Spleen (tissue), 13 donors: ENCODE measurements around the gene RBM3. TPM values are rescaled to one million over a fixed set of nuclear protein-coding genes. Genes with fewer than 3 reads are reported as not detected.
"Not testable (repeated sequence)": the region's sequence is repeated elsewhere in the genome, so short reads cannot be mapped to it uniquely, and the experiment has no call there.

Source experiments
- DNase-seq: peaks from one replicate; pipeline ENCODE4 v3.0.0-alpha.2; 2020
- H3K27ac ChIP-seq, 8 donors: fragments of 200-600 bp; sonication (generic) in 7 of 8; 1 replicate in 4 of 8; 2 replicates in 4 of 8; pipeline versions ENCODE4 v1.5.0 to v1.8.0; 2016 to 2021; ENCODE audit warnings: inconsistent platforms in 4 of 8, mild to moderate bottlenecking in 4 of 8, moderate library complexity in 1 of 8
- H3K27me3 ChIP-seq, 7 donors: fragments of 200-600 bp; sonication (generic) in 6 of 7; replicated peaks in 1 of 7; 1 replicate in 4 of 7; 2 replicates in 3 of 7; pipeline versions ENCODE4 v1.5.0 to v1.8.0; 2016 to 2021; ENCODE audit warnings: inconsistent platforms in 3 of 7, mild to moderate bottlenecking in 1 of 7
- H3K36me3 ChIP-seq, 6 donors: fragments of 200-600 bp; sonication (generic) in 5 of 6; 1 replicate in 4 of 6; 2 replicates in 2 of 6; pipeline versions ENCODE4 v1.5.0 to v1.8.0; 2016 to 2021; ENCODE audit warnings: inconsistent platforms in 2 of 6
- H3K4me1 ChIP-seq, 6 donors: fragments of 200-600 bp; sonication (generic) in 5 of 6; 1 replicate in 3 of 6; 2 replicates in 3 of 6; pipeline versions ENCODE4 v1.5.0 to v1.8.0; 2016 to 2021; ENCODE audit warnings: inconsistent platforms in 3 of 6
- H3K4me3 ChIP-seq, 8 donors: fragments of 200-600 bp; sonication (generic) in 7 of 8; 1 replicate in 4 of 8; 2 replicates in 4 of 8; pipeline versions ENCODE4 v1.5.0 to v1.8.0; 2016 to 2021; ENCODE audit warnings: inconsistent platforms in 4 of 8, mild to moderate bottlenecking in 4 of 8, moderate library complexity in 2 of 8
- H3K9me3 ChIP-seq, 8 donors: fragments of 200-600 bp; sonication (generic) in 7 of 8; 1 replicate in 4 of 8; 2 replicates in 4 of 8; pipeline versions ENCODE4 v1.5.0 to v1.8.0; 2016 to 2021; ENCODE audit warnings: inconsistent platforms in 4 of 8
- CTCF ChIP-seq, 11 experiments: fragments of 200-600 bp in 7 of 11; fragments of 450-650 bp in 4 of 11; sonication (generic) in 4 of 11; IDR thresholded peaks in 8 of 11; conservative IDR thresholded peaks in 3 of 11; 1 replicate in 7 of 11; 2 replicates in 4 of 11; pipeline versions ENCODE4 v1.4.0 to v1.8.0; 2016 to 2021; ENCODE audit warnings: antibody characterized with exemption in 11 of 11, inconsistent platforms in 4 of 11, mild to moderate bottlenecking in 1 of 11
- POLR2A ChIP-seq, 3 donors: fragments of 450-650 bp; IDR thresholded peaks; one replicate each; pipeline ENCODE4 v1.5.1; 2017; ENCODE audit warnings: antibody characterized with exemption in 3 of 3, mild to moderate bottlenecking in 1 of 3
- POLR2AphosphoS5 ChIP-seq, 3 donors: sonication (generic); formaldehyde crosslinking; IDR thresholded peaks; one replicate each; pipeline ENCODE4 v1.5.1; 2017; ENCODE audit warnings: antibody characterized with exemption in 3 of 3
- WGBS, 5 donors: extraction: QIAGEN DNeasy Blood & Tissue Kit in 3 of 5; methylation state at CpG; one replicate each; pipeline versions ENCODE4 v1.1.5 to v1.1.7; 2013 to 2018; 5-methylcytosine and 5-hydroxymethylcytosine counted together
- intact Hi-C: fragments of 100-400 bp; cut with DNase I; formaldehyde crosslinking; loops from one replicate; pipeline ENCODE4 v1.15.0; 2023; ENCODE audit warnings: low total_unique reads
- long read RNA-seq, 2 donors: transcript quantifications; one replicate each; lab custom pipeline, GENCODE V29; 2026
- polyA plus RNA-seq, 3 donors: library from polyadenylated mRNA; stranded (reverse); fragments of 200-250 nt; gene quantifications; one replicate each; pipeline ENCODE4 v1.2.1, GENCODE V29; 2013
- total RNA-seq, 7 donors: library from RNA; depleted of rRNA in 3 of 7; stranded (reverse); fragments of >200 nt in 3 of 7; fragmentation: NEBNext Ultra II Directional in 4 of 7; extraction: Animal tissue kit (Norgen Biotek cat#: 25700) in 4 of 7; gene quantifications; one replicate each; pipeline versions ENCODE4 v1.1.0 to v1.2.1, GENCODE V29; 2016 to 2021
- donor health status: healthy with polysubstance abuse.
- donor health status: DM: no; HTN: no; CAD: no; lungs with moderate emphysema.
- donor health status: DM: no; HTN: no; CAD: no.
- donor health status: Bipolar disorder and iron deficiency.
- donor health status: healthy.
- donor health status: DM: no; HTN: no; CAD: no.
- donor health status: DM: yes; HTN: yes; CAD: no.

Gene RBM3
- 100 to 1,000 TPM; 155 to 361 (median 203) TPM for total RNA-seq
- 100 to 1,000 TPM; 162 to 224 (median 198) TPM for polyA plus RNA-seq
- long read RNA-seq, donor 1, transcript RBM3-204 (8 exons, 1,375 nt), result minor isoform, 5 of 182 reads
- long read RNA-seq, donor 1, transcript RBM3-203 (7 exons, 2,162 nt), result major isoform, 85 of 182 reads
- long read RNA-seq, donor 1, partial matches to known transcripts, result 76 of 182 reads
- long read RNA-seq, donor 1, other reads (novel, unspliced or antisense), result 7 of 182 reads
- long read RNA-seq, donor 2, transcript RBM3-203 (7 exons, 2,162 nt), result major isoform, 35 of 49 reads
- long read RNA-seq, donor 2, partial matches to known transcripts, result 6 of 49 reads
- long read RNA-seq, donor 2, other reads (novel, unspliced or antisense), result 0 of 49 reads

GRCh38 chrX:48574270-48575266 lies at the start of gene RBM3:
Gene RBM3, plus strand, starts transcription at chrX:48574484. Its CDS starts 697 bp downstream, at chrX:48575181.
- H3K4me1 ChIP-seq, result peaks cover 9 to 29% (median 20%) of the 10 kb centered on the region in 6 donors
- H3K36me3 ChIP-seq, result peaks cover 0 to 46% (median 42%) of the 10 kb centered on the region in 6 donors
- TF ChIP-seq CTCF (IDR thresholded peaks at IDR 0.05 in 8 of 11, conservative IDR thresholded peaks at IDR 0.05 in 3 of 11), result peak in 9 of 11 experiments; percentile 11 to 65 (median 52)
- peak; percentile 96 to 99 (median 98) for TF ChIP-seq POLR2AphosphoS5 (IDR thresholded peaks at IDR 0.05)
- TF ChIP-seq POLR2A (IDR thresholded peaks at IDR 0.05), result peak; percentile 61 to 88 (median 76)
- H3K27ac ChIP-seq, result peak within 1 kb of the TSS; percentile 91 to 100 (median 98)
- peak within 1 kb of the TSS; percentile 29 to 72 (median 59) for H3K4me3 ChIP-seq
- H3K9me3 ChIP-seq, result no peaks in the 10 kb centered on the region
- 0 to 53% (median 1%) methylated on average over 52 to 71 of the region's 71 CpGs for WGBS, 5 donors
- no peaks in the 10 kb centered on the region for H3K27me3 ChIP-seq
- intact Hi-C loops, result no loop called here
- DNase-seq, result peak; percentile 97

- H3K4me3 ChIP-seq, intact Hi-C loops, H3K9me3 ChIP-seq, H3K27ac ChIP-seq, H3K27me3 ChIP-seq, DNase-seq: not testable (repeated sequence)
- Histone ChIP-seq H3K36me3 (peaks cover 0 to 50% (median 8%) of the 10 kb centered on the region in 6 donors), H3K4me1 (peaks cover 0 to 24% (median 13%) of the 10 kb centered on the region in 6 donors)
- 79 to 92% (median 87%) methylated on average over 7 to 8 of the region's 8 CpGs for WGBS, 5 donors
These were observed 48.4 kb upstream of the RBM3 start for GRCh38 chrX:48525853-48526252.

GRCh38 chrX:48530736-48531135 lies 43.5 kb upstream of the RBM3 start:
- TF ChIP-seq POLR2AphosphoS5 (IDR thresholded peaks at IDR 0.05) (no peak), CTCF (IDR thresholded peaks at IDR 0.05 in 8 of 11, conservative IDR thresholded peaks at IDR 0.05 in 3 of 11) (no peak), POLR2A (IDR thresholded peaks at IDR 0.05) (no peak)
- WGBS, 5 donors, result 82 to 100% (median 99%) methylated on average over 3 of the region's 3 CpGs

GRCh38 chrX:48531358-48531959 lies 42.8 kb upstream of the RBM3 start:
- Histone ChIP-seq H3K9me3 (no peaks in the 10 kb centered on the region), H3K27ac (peak overlapping the region in 1 of 8 donors; percentile 37), H3K27me3 (no peaks in the 10 kb centered on the region), H3K4me3 (no peak overlapping the region), H3K4me1 (no peaks in the 10 kb centered on the region), H3K36me3 (peaks cover 0 to 31% (median 8%) of the 10 kb centered on the region in 6 donors)
- intact Hi-C loops, result no loop called here
- 66 to 86% (median 86%) methylated on average over 4 to 5 of the region's 5 CpGs for WGBS, 5 donors
- no peak for DNase-seq
- TF ChIP-seq POLR2AphosphoS5 (IDR thresholded peaks at IDR 0.05) (no peak), POLR2A (IDR thresholded peaks at IDR 0.05) (no peak), CTCF (IDR thresholded peaks at IDR 0.05 in 8 of 11, conservative IDR thresholded peaks at IDR 0.05 in 3 of 11) (no peak)

More at GRCh38 chrX:48530736-48531135, 43.5 kb upstream of the RBM3 start:
- no peaks in the 10 kb centered on the region for H3K27me3 ChIP-seq
- H3K36me3 ChIP-seq, result peaks cover 0 to 37% (median 8%) of the 10 kb centered on the region in 6 donors
- no peak overlapping the region for H3K4me3 ChIP-seq
- no peaks in the 10 kb centered on the region for H3K9me3 ChIP-seq
- no peaks in the 10 kb centered on the region for H3K4me1 ChIP-seq
- DNase-seq, result no peak
- H3K27ac ChIP-seq, result no peak overlapping the region
- intact Hi-C loops, result no loop called here
